NCI-H446 treated with DMSO at 0.1 percent for 48 hours (cell line): ENCODE data around the gene LRRC59.
A peak's percentile ranks its signal among the peaks of the same experiment; 100 is the strongest.
"Not testable (repeated sequence)": the region's sequence is repeated elsewhere in the genome, so short reads cannot be mapped to it uniquely, and the experiment has no call there.

Source experiments
- DNase-seq: peaks from one replicate; lab custom pipeline; 2025; lab: John Stamatoyannopoulos, UW

The LRRC59 gene

GRCh38 chr17:50397111-50397918 lies at the start of gene LRRC59:
TSS of gene LRRC59 (minus strand) at chr17:50397523. CDS start at chr17:50397317, 206 bp downstream.
- DNase-seq: peak; percentile 42

DNA sequence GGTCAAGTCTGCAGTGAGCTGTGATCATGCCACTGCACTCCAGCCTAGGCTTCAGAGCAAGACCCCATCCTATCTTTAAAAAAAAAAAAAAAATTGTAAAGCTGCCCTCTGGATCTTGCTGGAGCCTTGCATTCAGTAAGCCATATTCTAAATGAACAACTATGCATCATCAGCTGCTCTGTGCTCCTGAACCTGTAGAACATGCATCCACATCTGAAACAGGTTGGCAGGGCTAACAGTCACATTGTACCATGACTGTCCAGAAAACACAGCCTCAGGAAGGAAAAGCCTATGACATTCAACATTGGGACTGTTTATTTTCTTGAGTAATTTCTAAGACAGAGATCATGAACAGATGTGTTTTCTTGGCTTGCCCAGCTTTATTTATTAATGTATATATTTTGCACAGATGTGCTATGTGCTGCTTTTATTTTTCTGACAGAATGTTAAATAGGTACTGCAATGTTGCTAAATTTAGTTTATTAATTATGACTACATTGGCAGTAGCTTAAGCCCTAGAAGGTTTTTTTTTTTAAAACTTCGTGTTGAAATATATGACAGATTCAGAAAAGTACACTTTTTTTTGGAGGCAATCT lies 48.5 kb upstream of the LRRC59 start:
- no peak for DNase-seq

DNA sequence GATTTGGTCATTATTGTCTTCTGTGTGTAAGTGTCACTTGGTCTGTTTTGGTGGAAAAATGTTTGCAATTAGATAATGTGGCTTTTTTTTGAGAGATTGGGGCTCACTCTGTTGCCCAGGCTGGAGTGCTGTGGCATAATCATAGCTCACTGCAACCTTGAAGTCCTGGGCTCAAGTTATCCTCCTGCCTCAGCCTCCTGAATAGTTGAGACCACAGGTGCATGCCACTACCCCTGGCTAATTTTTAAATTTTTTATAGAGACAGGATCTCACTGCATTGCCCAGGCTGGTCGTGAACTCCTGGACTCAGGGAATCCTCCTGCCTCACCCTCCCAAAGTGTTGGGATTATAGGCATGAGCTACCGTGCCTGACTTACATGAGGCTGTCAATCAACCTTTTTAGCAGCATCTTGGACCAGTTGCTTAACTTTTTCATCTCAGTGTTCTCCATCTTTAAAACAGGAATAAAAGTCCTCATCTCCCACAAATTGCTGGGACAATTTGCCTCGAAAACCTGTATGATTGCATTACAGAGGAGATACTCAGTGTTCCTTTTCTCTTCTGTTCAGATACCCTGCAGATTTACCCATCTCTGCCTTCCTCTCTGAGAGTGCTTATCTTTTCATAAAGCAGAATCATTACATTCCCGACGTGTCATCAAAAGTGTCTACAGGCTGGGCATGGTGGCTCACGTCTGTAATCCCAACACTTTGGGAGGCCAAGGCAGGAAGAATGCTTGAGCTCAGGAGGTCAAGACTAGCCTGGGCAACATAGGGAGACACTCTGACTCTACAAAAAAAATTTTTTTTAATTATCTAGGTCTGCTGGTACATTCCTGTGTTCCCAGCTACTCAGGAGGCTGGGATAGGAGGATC lies 47.8 kb upstream of the LRRC59 start:
- no peak for DNase-seq

GRCh38 chr17:50443505-50443974 lies 46.2 kb upstream of the LRRC59 start:
- no peak for DNase-seq

DNA sequence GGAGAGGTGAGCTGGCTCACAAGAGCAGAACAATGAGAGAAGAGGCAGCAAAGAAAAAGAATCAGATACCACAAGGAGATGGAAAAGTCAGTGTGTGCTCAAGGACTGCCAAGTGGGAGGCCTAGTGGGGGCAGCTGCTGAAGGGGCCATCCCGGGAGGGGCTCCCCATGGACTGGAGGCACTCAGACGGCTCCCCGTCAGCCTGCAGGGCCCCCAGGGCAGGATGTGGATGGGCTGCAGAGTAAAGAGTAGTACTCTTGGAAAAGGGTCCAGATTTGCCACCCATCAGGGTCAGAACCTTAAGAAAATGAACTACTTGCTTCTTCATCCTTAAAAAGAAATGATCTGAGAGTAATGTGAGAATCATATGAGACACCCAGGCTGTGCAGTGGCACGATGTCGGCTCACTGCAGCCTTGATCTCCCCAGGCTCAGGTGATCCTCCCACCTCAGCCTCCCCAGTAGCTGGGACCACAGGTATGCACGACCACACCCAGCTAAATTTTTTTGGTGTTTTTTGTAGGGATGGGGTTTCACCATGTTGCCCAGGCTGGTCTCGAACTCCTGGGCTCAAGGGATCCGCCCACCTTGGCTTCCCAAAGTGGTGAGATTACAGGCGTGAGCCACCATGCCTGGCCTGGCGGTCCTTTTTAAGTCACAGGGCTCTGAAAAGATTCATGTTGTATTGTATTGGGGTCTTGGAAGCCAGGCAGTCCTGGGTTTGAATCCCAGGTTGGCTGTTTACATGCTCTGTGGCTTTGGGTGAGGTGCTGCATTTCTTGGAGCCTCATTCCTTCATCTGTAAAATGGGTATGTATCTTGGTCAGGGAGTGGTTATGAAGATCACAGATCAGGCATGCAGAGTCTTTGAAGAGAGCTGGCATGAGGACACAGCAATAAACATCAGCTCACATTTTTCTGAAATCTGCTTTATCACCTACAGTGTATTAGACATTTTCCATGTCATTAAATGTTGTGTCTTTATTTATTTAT lies 43.8 kb upstream of the LRRC59 start:
- DNase-seq: no peak

DNA sequence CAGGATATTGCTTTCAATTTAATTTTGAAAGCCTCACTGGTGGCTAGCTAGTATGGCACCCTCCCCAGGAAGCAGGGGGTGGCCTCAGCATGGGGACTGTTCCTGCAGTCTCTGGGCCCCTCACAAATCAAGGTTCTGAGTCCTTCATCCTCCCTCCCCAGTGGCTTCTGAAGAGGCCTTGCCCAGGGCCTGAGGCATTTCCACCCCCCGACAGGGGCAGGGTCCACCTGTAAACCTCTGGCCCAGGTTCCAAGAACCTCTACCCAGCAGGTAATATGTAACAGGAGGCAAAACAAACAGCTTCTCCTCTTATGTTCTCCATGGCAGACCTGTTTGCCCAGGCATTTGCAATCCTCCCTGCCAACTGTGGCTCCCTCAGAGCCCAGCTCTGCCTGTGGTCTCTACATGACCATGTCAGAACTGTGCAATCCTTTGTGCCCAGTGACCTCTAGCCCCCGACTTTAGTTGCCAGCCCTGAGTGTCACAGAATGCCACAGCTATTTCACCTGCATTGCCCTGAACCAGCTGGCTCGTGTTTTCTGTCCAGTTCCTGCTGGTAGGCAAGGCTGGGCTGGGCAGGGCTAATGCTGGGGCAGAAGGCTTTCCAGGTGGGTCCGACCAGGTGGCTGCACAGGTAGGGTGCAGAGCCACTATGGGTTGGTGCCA lies 43.0 kb upstream of the LRRC59 start:
- DNase-seq: no peak

DNA sequence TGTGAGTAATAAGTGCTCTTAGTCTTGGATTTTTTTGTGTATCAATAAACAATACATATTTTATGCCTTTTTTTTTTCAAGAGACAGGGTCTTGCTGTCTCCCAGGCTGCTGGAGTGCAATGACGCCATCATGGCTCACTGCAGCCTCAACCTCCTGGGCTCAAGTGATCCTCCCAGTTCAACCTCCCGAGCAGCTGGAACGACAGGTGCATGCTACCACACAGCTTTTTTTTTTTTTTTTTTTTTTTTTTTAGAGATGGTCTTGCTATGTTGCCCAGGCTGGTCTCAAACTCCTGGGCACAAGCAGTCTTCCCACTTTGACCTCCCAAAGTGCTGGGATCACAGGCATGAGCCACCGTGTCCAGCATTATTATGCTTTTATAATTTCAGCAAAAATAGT lies 41.7 kb upstream of the LRRC59 start:
- no peak for DNase-seq

GRCh38 chr17:50437409-50437808 lies 40.1 kb upstream of the LRRC59 start:
- no peak for DNase-seq

DNA sequence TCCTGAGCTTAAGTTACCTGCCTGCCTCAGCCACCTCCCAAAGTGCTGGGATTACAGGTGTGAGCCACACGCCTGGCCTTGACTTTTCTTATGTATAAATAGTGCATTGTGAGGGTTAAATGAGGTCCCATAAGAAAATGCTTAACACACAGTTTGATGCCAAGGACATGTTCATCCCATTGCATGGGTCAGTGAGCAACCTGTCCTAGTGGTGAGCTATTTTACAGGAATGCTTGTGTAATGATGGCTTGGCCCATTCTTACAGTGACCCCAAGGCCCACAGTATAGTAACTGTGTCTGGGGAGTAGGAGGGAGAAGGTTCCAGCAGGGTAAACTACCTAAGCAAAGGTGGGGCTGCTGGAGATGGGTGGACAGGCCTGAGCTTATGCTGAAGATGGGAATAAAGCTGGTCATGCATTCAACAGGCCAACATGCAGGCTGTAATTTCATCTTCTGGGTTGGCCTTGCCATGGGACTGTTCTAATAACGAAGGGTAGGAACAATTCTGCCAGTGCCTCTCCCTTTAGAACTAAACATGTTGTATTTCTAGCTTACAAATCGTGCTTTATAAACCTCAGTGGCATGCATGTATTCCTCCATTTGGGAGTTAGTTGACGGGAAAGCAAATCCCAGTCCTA lies 34.9 kb upstream of the LRRC59 start:
- DNase-seq: no peak

GRCh38 chr17:50430821-50431618 lies 33.7 kb upstream of the LRRC59 start:
- DNase-seq: no peak

GRCh38 chr17:50429793-50430192 lies 32.5 kb upstream of the LRRC59 start:
- no peak for DNase-seq

- DNase-seq: no peak
These were observed 31.6 kb upstream of the LRRC59 start for GRCh38 chr17:50428831-50429424.

DNA sequence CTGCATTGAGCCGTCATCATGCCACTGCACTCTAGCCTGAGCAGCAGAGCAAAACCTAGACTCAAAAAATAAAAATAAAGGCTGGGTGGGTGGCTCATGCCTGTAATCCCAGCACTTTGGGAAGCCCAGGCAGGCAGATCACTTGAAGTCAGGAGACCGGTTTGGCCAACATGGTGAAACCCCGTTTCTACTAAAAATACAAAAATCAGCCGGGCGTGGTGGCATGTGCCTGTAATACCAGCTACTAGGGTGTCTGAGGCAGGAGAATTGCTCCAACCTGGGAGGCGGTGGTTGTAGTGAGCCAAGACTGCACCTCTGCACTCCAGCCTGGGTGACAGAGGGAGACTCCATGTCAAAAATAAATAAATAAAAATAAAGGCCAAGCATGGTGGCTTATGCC lies 30.8 kb upstream of the LRRC59 start:
- not testable (repeated sequence) for DNase-seq

- no peak for DNase-seq
These were observed 29.8 kb upstream of the LRRC59 start for GRCh38 chr17:50426814-50427787.

- no peak for DNase-seq
These were observed 29.1 kb upstream of the LRRC59 start for GRCh38 chr17:50426472-50426782.

DNA sequence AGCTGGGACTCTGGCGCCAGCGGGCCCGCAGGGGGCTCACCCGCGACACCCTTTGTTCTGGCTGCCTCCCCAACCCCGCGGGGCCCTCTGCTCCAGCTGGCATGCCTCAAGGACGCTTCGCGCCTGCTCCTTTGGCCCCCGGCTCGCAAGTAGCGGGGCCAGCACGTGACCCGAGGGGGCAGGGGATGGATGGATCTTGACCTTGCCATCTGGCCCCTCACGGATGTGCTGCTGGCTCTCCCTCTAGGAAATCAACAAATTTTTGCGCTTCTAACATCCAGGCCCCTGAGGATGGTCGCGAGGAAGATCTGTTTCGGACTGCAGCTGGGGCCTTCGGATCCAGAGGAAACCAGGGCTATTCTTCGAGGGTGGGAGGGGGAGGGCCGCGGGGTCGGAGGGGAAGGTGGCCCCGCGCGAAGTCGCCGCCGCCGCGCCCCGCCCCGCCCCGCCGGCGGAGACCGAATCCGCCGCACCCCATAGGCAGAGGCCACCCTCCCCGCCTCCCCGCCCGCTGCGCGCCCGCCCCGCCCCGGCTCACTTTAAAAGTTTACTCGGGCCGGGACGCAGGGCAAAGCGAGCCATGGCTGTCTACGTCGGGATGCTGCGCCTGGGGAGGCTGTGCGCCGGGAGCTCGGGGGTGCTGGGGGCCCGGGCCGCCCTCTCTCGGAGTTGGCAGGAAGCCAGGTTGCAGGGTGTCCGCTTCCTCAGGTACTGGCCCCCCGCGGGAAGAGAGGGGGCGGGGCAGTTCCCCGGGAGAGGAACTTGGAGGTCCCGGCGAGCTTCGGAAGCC lies 28.6 kb upstream of the LRRC59 start, which contains the start of gene ACSF2:
TSS of gene ACSF2 (plus strand) at position 537 of the 790 bp plus-strand sequence. CDS start at position 581, 44 bp downstream.
- no peak for DNase-seq
